H1 (cell line): Measurements from ENCODE around the gene RIPOR3. TPM values are rescaled to one million over a fixed set of nuclear protein-coding genes. Genes with fewer than 3 reads are reported as not detected.

ENCODE experiments used
- CTCF ChIA-PET: fragments of 300-600 bp; sonication (Branson Sonifier 250); formaldehyde crosslinking; loops from one replicate; lab custom pipeline; 2021; ENCODE audit not compliant: partially characterized antibody; lab: Charles Lee
- POLR2A ChIA-PET: fragments of 300-600 bp; sonication (Branson Sonifier 250); formaldehyde crosslinking; loops from one replicate; lab custom pipeline; 2021; ENCODE audit warnings: inconsistent platforms; ENCODE audit not compliant: partially characterized antibody; lab: Charles Lee
- DNase-seq, 2 experiments: peaks; one replicate each; pipeline versions ENCODE4 v3.0.0 to v3.0.0-alpha.2; 2010 to 2022; ENCODE audit warnings: low spot score in 2 of 2, low read depth in 1 of 2, mixed read lengths in 1 of 2
- FAIRE-seq: peaks from 2 replicates; lab custom pipeline; 2011; peaks lifted over from hg19 to GRCh38; lab: Jason Lieb, UNC
- H2AFZ ChIP-seq: 2 replicates; pipeline ENCODE4 v1.8.1; 2012; ENCODE audit warnings: low read length, inconsistent platforms
- H2AK5ac ChIP-seq: 2 replicates; pipeline ENCODE4 v1.6.1; 2013; ENCODE audit warnings: low read depth, low read length
- H2BK120ac ChIP-seq: replicated peaks from 2 replicates; pipeline ENCODE3; 2013; ENCODE audit warnings: low read depth, low read length, inconsistent platforms
- H2BK12ac ChIP-seq: 2 replicates; pipeline ENCODE4 v1.6.1; 2013; ENCODE audit warnings: low read depth, low read length
- H2BK15ac ChIP-seq: 2 replicates; pipeline ENCODE4 v1.6.1; 2013; ENCODE audit warnings: low read length
- H2BK20ac ChIP-seq: 2 replicates; pipeline ENCODE4 v1.6.1; 2013; ENCODE audit warnings: low read length
- H2BK5ac ChIP-seq: 2 replicates; pipeline ENCODE4 v1.6.1; 2013; ENCODE audit warnings: low read depth, low read length
- H3K14ac ChIP-seq: 2 replicates; pipeline ENCODE4 v1.6.1; 2013; ENCODE audit warnings: inconsistent platforms; ENCODE audit not compliant: insufficient read length
- H3K18ac ChIP-seq: 2 replicates; pipeline ENCODE4 v1.6.1; 2013; ENCODE audit warnings: low read length; ENCODE audit errors: extremely low read depth
- H3K23ac ChIP-seq: 2 replicates; pipeline ENCODE4 v1.6.1; 2013; ENCODE audit warnings: inconsistent platforms; ENCODE audit not compliant: insufficient read length
- H3K23me2 ChIP-seq: 2 replicates; pipeline ENCODE4 v1.6.1; 2013; ENCODE audit warnings: low read depth, low read length
- H3K27ac ChIP-seq: 2 replicates; pipeline ENCODE4 v1.6.1; 2011; ENCODE audit warnings: low read depth, low read length, inconsistent platforms
- H3K27me3 ChIP-seq, 4 experiments: replicated peaks in 1 of 4; 1 replicate in 1 of 4; 2 replicates in 3 of 4; pipeline versions ENCODE4 v1.6.1 to v1.8.1; 2011 to 2013; ENCODE audit warnings: low read length in 3 of 4, mild to moderate bottlenecking in 3 of 4, inconsistent platforms in 2 of 4, mixed read lengths in 2 of 4, moderate library complexity in 1 of 4; ENCODE audit not compliant: control insufficient read depth in 3 of 4, insufficient read depth in 3 of 4; ENCODE audit errors: extremely low read depth in 1 of 4
- H3K36me3 ChIP-seq, 4 experiments: 2 replicates each; pipeline versions ENCODE4 v1.6.1 to v1.8.1; 2011 to 2013; ENCODE audit warnings: mild to moderate bottlenecking in 4 of 4, low read length in 3 of 4, moderate library complexity in 2 of 4, control low read depth in 1 of 4, inconsistent platforms in 1 of 4; ENCODE audit not compliant: insufficient read depth in 4 of 4, control insufficient read depth in 2 of 4
- H3K4ac ChIP-seq: replicated peaks from 2 replicates; pipeline ENCODE3; 2013; ENCODE audit warnings: low read length, low read depth, mixed read lengths, inconsistent platforms; ENCODE audit not compliant: insufficient read length
- H3K4me1 ChIP-seq, 4 experiments: replicated peaks in 1 of 4; 1 replicate in 1 of 4; 2 replicates in 3 of 4; pipeline versions ENCODE4 v1.6.1 to v1.8.1; 2011 to 2013; ENCODE audit warnings: low read length in 3 of 4, inconsistent platforms in 2 of 4, mixed read lengths in 1 of 4; ENCODE audit not compliant: insufficient read depth in 4 of 4, control insufficient read depth in 3 of 4
- H3K4me2 ChIP-seq, 2 experiments: 2 replicates each; pipeline versions ENCODE4 v1.6.1 to v1.8.1; 2011 to 2013; ENCODE audit warnings: low read depth in 2 of 2, low read length in 2 of 2, control low read depth in 1 of 2, inconsistent platforms in 1 of 2, mild to moderate bottlenecking in 1 of 2; ENCODE audit not compliant: insufficient read depth in 1 of 2
- H3K4me3 ChIP-seq, 4 experiments: fragments of 200-600, 300-600 bp in 1 of 4; sonication (generic), shearing (Covaris generic), sonication (Bioruptor Twin) in 1 of 4; 2 replicates each; pipeline versions ENCODE4 v1.5.1 to v1.8.1; 2011 to 2016; ENCODE audit warnings: low read length in 4 of 4, low read depth in 3 of 4, control low read depth in 2 of 4, inconsistent platforms in 2 of 4, mild to moderate bottlenecking in 2 of 4, mixed read lengths in 1 of 4, moderate library complexity in 1 of 4; ENCODE audit not compliant: insufficient read depth in 2 of 4; ENCODE audit errors: extremely low read depth in 1 of 4
- H3K56ac ChIP-seq: replicated peaks from 2 replicates; pipeline ENCODE3; 2013; ENCODE audit warnings: low read depth, mild to moderate bottlenecking, mixed read lengths, low read length, inconsistent platforms; ENCODE audit not compliant: insufficient read length
- H3K79me1 ChIP-seq: 2 replicates; pipeline ENCODE4 v1.6.1; 2013; ENCODE audit warnings: low read depth, low read length, control low read depth
- H3K79me2 ChIP-seq, 2 experiments: 2 replicates each; pipeline versions ENCODE4 v1.6.1 to v1.8.1; 2012 to 2013; ENCODE audit warnings: low read length in 2 of 2, mild to moderate bottlenecking in 2 of 2, inconsistent platforms in 1 of 2; ENCODE audit not compliant: insufficient read depth in 2 of 2, control insufficient read depth in 1 of 2
- H3K9ac ChIP-seq, 4 experiments: replicated peaks in 1 of 4; 1 replicate in 1 of 4; 2 replicates in 3 of 4; pipeline versions ENCODE4 v1.6.1 to v1.8.1; 2011 to 2013; ENCODE audit warnings: low read depth in 3 of 4, low read length in 3 of 4, control low read depth in 2 of 4, mild to moderate bottlenecking in 2 of 4, moderate library complexity in 2 of 4, inconsistent platforms in 1 of 4; ENCODE audit errors: extremely low read depth in 1 of 4
- H3K9me3 ChIP-seq, 2 experiments: 2 replicates each; pipeline versions ENCODE4 v1.6.1 to v1.8.1; 2012 to 2013; ENCODE audit warnings: mild to moderate bottlenecking in 2 of 2, moderate library complexity in 2 of 2, control low read depth in 1 of 2, inconsistent platforms in 1 of 2, low read depth in 1 of 2, low read length in 1 of 2, mixed read lengths in 1 of 2; ENCODE audit not compliant: insufficient read depth in 2 of 2
- H4K20me1 ChIP-seq, 2 experiments: replicated peaks in 1 of 2; 2 replicates each; pipeline versions ENCODE3 to v1.8.1; 2011 to 2013; ENCODE audit warnings: inconsistent platforms in 2 of 2, low read length in 2 of 2, mild to moderate bottlenecking in 1 of 2; ENCODE audit not compliant: insufficient read depth in 2 of 2, control insufficient read depth in 1 of 2
- H4K5ac ChIP-seq: 2 replicates; pipeline ENCODE4 v1.6.1; 2013; ENCODE audit warnings: low read length, low read depth, mixed read lengths, inconsistent platforms; ENCODE audit not compliant: insufficient read length
- H4K8ac ChIP-seq: 2 replicates; pipeline ENCODE4 v1.8.0; 2013; ENCODE audit warnings: mild to moderate bottlenecking, moderate library complexity, low read length, inconsistent platforms; ENCODE audit not compliant: insufficient read depth; ENCODE audit errors: extremely low read depth
- H4K91ac ChIP-seq: replicated peaks from 2 replicates; pipeline ENCODE3; 2013; ENCODE audit warnings: low read length, mixed read lengths, inconsistent platforms; ENCODE audit not compliant: insufficient read length
- ASH2L ChIP-seq: fragments of 200-600, 300-600 bp; sonication (generic); IDR thresholded peaks from one replicate; pipeline ENCODE4 v1.7.1; 2017; ENCODE audit warnings: low read length
- CHD2 ChIP-seq: IDR thresholded peaks from 2 replicates; pipeline ENCODE4 v1.6.1; 2012; ENCODE audit warnings: low read length, improper control_type of control experiment
- EGR1 ChIP-seq: IDR thresholded peaks from 2 replicates; pipeline ENCODE4 v1.6.1; 2011; ENCODE audit warnings: low read depth, low read length, borderline replicate concordance
- HDAC2 ChIP-seq, 2 experiments: fragments of 300-600 bp in 1 of 2; sonication (generic) in 1 of 2; IDR thresholded peaks; 2 replicates each; pipeline ENCODE4 v1.6.1; 2011 to 2012; ENCODE audit warnings: low read depth in 2 of 2, low read length in 2 of 2, mild to moderate bottlenecking in 2 of 2, moderate library complexity in 2 of 2, borderline replicate concordance in 1 of 2, inconsistent platforms in 1 of 2
- KDM1A ChIP-seq: fragments of 200-600, 300-600 bp; sonication (generic); IDR thresholded peaks from 2 replicates; pipeline ENCODE4 v1.7.1; 2016; ENCODE audit warnings: mild to moderate bottlenecking, low read length, borderline replicate concordance
- RBBP5 ChIP-seq: IDR thresholded peaks from 2 replicates; pipeline ENCODE4 v1.7.1; 2012; ENCODE audit warnings: low read depth, mild to moderate bottlenecking, inconsistent platforms, low read length, moderate library complexity, borderline replicate concordance
- SP1 ChIP-seq: IDR thresholded peaks from 2 replicates; pipeline ENCODE4 v1.6.1; 2011; ENCODE audit warnings: low read depth, low read length
- SP2 ChIP-seq: IDR thresholded peaks from 2 replicates; pipeline ENCODE4 v1.6.1; 2012; ENCODE audit warnings: mild to moderate bottlenecking, low read length, inconsistent platforms
- TAF1 ChIP-seq: IDR thresholded peaks from 2 replicates; pipeline ENCODE4 v1.6.1; 2011; ENCODE audit warnings: mild to moderate bottlenecking, low read depth, low read length
- TCF12 ChIP-seq: IDR thresholded peaks from 2 replicates; pipeline ENCODE4 v1.6.1; 2011; ENCODE audit warnings: low read depth, mild to moderate bottlenecking, low read length
- TEAD4 ChIP-seq: IDR thresholded peaks from 2 replicates; pipeline ENCODE4 v1.6.1; 2012; ENCODE audit warnings: low read depth, low read length, inconsistent platforms, mixed read lengths
- WGBS, 2 experiments: shearing (Covaris generic) in 1 of 2; methylation state at CpG; one replicate each; pipeline versions ENCODE4 v1.1.6 to v1.1.7; 2013 to 2015; ENCODE audit warnings: low lambda C conversion rate in 2 of 2, mixed read lengths in 2 of 2, inconsistent platforms in 1 of 2, low coverage in 1 of 2, missing lambda C conversion rate in 1 of 2; ENCODE audit not compliant: insufficient replicate concordance in 2 of 2, insufficient coverage in 1 of 2, insufficient read length in 1 of 2; ENCODE audit errors: extremely low coverage in 1 of 2, missing lambda C conversion rate in 1 of 2; 5-methylcytosine and 5-hydroxymethylcytosine counted together
- polyA plus RNA-seq, 7 experiments: library from polyadenylated mRNA; depleted of rRNA in 3 of 7; stranded (reverse) in 5 of 7; unstranded in 2 of 7; fragments of >200 nt in 5 of 7; fragments of 200-250 nt in 2 of 7; gene quantifications; 1 replicate in 5 of 7; 2 replicates in 1 of 7; 4 replicates in 1 of 7; pipeline versions ENCODE4 v1.2.1 to v1.2.3, GENCODE V29; 2011 to 2013; ENCODE audit warnings: missing spikeins in 2 of 7, mixed read lengths in 2 of 7
- total RNA-seq: library from RNA; stranded (reverse); fragmentation: NEBNext Ultra II Directional; extraction: Animal tissue kit (Norgen Biotek cat#: 25700); gene quantifications from 2 replicates; pipeline ENCODE4 v1.2.1, GENCODE V29; 2021

The RIPOR3 gene
- total and polyA plus RNA-seq, 2 of the 8 experiments (the other 6 are each of a cell fraction or from before 2014, with no cell fraction given): 3.6 to 4.5 TPM

GRCh38 chr20:50724851-50725723 is 33.7 kb upstream of the RIPOR3 start:
- peaks cover 1% of the 10 kb centered on the region; the same call in 1 of the 2 replicates for H3K23me2 ChIP-seq
- no peaks in the 10 kb centered on the region for H4K20me1 ChIP-seq
- H3K4ac ChIP-seq: peak overlapping the region; percentile 1
- H2BK120ac ChIP-seq: no peak overlapping the region
- no peak overlapping the region for H3K4me3 ChIP-seq
- no peak overlapping the region for H3K56ac ChIP-seq
- DNase-seq: no peak
- H3K36me3 ChIP-seq: no peaks in the 10 kb centered on the region
- H4K8ac ChIP-seq: no peak overlapping the region; the same call in 1 of the 2 replicates
- H3K4me2 ChIP-seq: peak overlapping the region; percentile 41 to 45; a peak in 2 of 4 replicates
- H2AK5ac ChIP-seq: no peak overlapping the region
- peak overlapping the region; percentile 88; the same call in 1 of the 2 replicates for H2BK15ac ChIP-seq
- H2BK20ac ChIP-seq: peak overlapping the region; percentile 72; the same call in 1 of the 2 replicates
- ChIA-PET POLR2A (interaction anchor here (0.8 to 1.8 kb wide), 7 partner anchors 11 to 133 kb away, joined by 3 to 5 read pairs (median 3); no protein-coding TSS in a partner anchor), CTCF (interaction anchor here (0.8 to 3.5 kb wide), 14 partner anchors 9 to 139 kb away, joined by 3 to 16 read pairs (median 4); partner anchors contain the start of gene BCAS4)
- peak overlapping the region; percentile 93 for H2AFZ ChIP-seq
- 0 out of 7 replicates have a peak overlapping the region, but pooled peaks of 1 of the 4 experiments have one; percentile 11 for H3K9ac ChIP-seq
- peaks cover 2 to 11% (median 9%) of the 10 kb centered on the region in 4 experiments; a peak in 5 of 7 replicates for H3K4me1 ChIP-seq
- no peaks in the 10 kb centered on the region for H3K9me3 ChIP-seq
- FAIRE-seq: no peak
- H3K23ac ChIP-seq: no peak overlapping the region
- peak overlapping the region; percentile 49; the same call in 1 of the 2 replicates for H2BK5ac ChIP-seq
- H3K27ac ChIP-seq: 0 out of 2 replicates have a peak overlapping the region, but pooled peaks have one; percentile 16
- no peak overlapping the region for H3K14ac ChIP-seq
- H2BK12ac ChIP-seq: peak overlapping the region; percentile 22; the same call in 1 of the 2 replicates
- no peaks in the 10 kb centered on the region for H3K79me1 ChIP-seq
- H3K79me2 ChIP-seq: no peaks in the 10 kb centered on the region
- peak overlapping the region; percentile 79; the same call in 1 of the 2 replicates for H3K18ac ChIP-seq
- peak overlapping the region; percentile 3 for H4K91ac ChIP-seq
- 69% methylated on average over 14 of the region's 14 CpGs; no CpG with 5 or more reads in 1 of the 2 experiments for WGBS, 2 experiments
- no peaks in the 10 kb centered on the region for H3K27me3 ChIP-seq
- H4K5ac ChIP-seq: no peak overlapping the region
- TF ChIP-seq KDM1A (no peak), RBBP5 (peak; percentile 92; the same call in 1 of the 2 replicates), HDAC2 (IDR thresholded peaks at IDR 0.05; ENCODE audit: borderline replicate concordance in 1 of 2, low read depth in 2 of 2, low read length in 2 of 2) (no peak), CHD2 (no peak), TEAD4 (peak; percentile 51; the same call in 1 of the 2 replicates), TCF12 (no peak), ASH2L (peak; percentile 67), EGR1 (peak; percentile 26; the same call in 1 of the 2 replicates), TAF1 (0 out of 2 replicates have a peak, but pooled peaks have one; percentile 20), SP2 (no peak), SP1 (0 out of 2 replicates have a peak, but pooled peaks have one; percentile 13)
